PFSK-1 (cell line): ENCODE results near the gene SNUPN.

Source experiments
- FOXP2 ChIP-seq: optimal IDR thresholded peaks from 2 replicates; pipeline ENCODE3; 2011; ENCODE audit warnings: borderline replicate concordance, control low read depth, inconsistent platforms; ENCODE audit not compliant: insufficient read depth; ENCODE audit errors: extremely low read length, extremely low read depth
- POLR2AphosphoS5 ChIP-seq: IDR thresholded peaks from 2 replicates; pipeline ENCODE4 v1.6.1; 2012; ENCODE audit warnings: low read depth, mild to moderate bottlenecking, control low read depth, low read length, moderate library complexity
- SIN3A ChIP-seq: IDR thresholded peaks from 2 replicates; pipeline ENCODE4 v1.6.1; 2012; ENCODE audit warnings: mild to moderate bottlenecking, low read length, moderate library complexity, borderline replicate concordance; ENCODE audit not compliant: insufficient read depth
- TAF1 ChIP-seq: IDR thresholded peaks from 2 replicates; pipeline ENCODE4 v1.6.1; 2012; ENCODE audit warnings: low read length, control low read depth, borderline replicate concordance; ENCODE audit not compliant: insufficient read depth
- TF ChIP-seq, protein P1 (sequence below), 2 experiments: IDR thresholded peaks; 2 replicates each; pipeline versions ENCODE4 v1.6.1 to v1.8.0; 2011 to 2012; ENCODE audit warnings: low read depth in 2 of 2, low read length in 2 of 2, control low read depth in 1 of 2, inconsistent platforms in 1 of 2, mild to moderate bottlenecking in 1 of 2, moderate library complexity in 1 of 2; ENCODE audit not compliant: insufficient read depth in 1 of 2

Gene SNUPN

DNA sequence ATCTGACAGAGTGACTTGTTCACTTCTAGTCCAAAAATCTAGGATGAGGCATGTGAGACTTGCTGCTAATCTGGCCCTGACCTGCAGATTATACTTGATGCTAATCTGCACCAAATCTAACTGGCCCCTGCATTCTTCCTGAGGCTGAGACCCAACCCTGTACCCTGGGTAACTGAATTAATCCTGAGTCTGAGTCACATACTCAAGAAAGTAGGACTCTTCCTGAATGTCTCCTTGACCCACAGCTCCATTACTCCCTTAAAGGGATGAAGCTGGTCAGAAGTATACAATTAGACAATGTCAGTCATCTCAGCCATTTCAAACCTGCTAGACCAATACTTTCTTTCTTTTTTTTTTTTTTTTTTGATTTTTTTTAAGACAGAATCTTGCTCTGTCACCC, 71.9 kb downstream of the SNUPN start:
- no peak for TF ChIP-seq TAF1
- no peak for TF ChIP-seq FOXP2
- TF ChIP-seq, protein P1, sequence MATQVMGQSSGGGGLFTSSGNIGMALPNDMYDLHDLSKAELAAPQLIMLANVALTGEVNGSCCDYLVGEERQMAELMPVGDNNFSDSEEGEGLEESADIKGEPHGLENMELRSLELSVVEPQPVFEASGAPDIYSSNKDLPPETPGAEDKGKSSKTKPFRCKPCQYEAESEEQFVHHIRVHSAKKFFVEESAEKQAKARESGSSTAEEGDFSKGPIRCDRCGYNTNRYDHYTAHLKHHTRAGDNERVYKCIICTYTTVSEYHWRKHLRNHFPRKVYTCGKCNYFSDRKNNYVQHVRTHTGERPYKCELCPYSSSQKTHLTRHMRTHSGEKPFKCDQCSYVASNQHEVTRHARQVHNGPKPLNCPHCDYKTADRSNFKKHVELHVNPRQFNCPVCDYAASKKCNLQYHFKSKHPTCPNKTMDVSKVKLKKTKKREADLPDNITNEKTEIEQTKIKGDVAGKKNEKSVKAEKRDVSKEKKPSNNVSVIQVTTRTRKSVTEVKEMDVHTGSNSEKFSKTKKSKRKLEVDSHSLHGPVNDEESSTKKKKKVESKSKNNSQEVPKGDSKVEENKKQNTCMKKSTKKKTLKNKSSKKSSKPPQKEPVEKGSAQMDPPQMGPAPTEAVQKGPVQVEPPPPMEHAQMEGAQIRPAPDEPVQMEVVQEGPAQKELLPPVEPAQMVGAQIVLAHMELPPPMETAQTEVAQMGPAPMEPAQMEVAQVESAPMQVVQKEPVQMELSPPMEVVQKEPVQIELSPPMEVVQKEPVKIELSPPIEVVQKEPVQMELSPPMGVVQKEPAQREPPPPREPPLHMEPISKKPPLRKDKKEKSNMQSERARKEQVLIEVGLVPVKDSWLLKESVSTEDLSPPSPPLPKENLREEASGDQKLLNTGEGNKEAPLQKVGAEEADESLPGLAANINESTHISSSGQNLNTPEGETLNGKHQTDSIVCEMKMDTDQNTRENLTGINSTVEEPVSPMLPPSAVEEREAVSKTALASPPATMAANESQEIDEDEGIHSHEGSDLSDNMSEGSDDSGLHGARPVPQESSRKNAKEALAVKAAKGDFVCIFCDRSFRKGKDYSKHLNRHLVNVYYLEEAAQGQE (IDR thresholded peaks at IDR 0.05; ENCODE audit: insufficient read depth in 1 of 2, low read depth in 2 of 2, low read length in 2 of 2) = no peak
- TF ChIP-seq SIN3A = no peak
- TF ChIP-seq POLR2AphosphoS5 = no peak

DNA sequence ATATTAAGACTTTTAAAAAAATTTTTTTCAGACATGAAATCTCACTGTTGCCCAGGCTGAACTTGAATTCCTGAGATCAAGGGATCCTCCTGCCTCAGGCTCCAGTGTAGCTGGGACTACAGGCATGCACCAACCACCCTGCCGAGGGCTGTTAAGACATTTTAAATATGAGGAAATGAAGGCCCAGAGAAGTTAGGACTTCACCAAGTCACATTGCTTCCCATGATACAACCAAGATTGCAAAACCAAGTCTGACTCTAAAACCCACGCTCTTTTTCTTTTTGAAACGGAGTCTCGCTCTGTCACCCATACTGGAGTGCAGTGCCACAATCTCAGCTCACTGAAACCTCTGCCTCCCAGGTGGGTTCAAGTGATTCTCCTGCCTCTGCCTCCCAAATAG, 74.4 kb downstream of the SNUPN start:
- TF ChIP-seq TAF1 (no peak), POLR2AphosphoS5 (no peak), FOXP2 (no peak), SIN3A (no peak)
- TF ChIP-seq, protein P1 (IDR thresholded peaks at IDR 0.05; ENCODE audit: insufficient read depth in 1 of 2, low read depth in 2 of 2, low read length in 2 of 2) = no peak
